ENCODE results near the gene PCBD1. TPM values are rescaled to one million over a fixed set of nuclear protein-coding genes. Genes with fewer than 3 reads are reported as not detected.

PCBD1 gene
- total RNA-seq, 1 donor from 2014 or later, result 36.6 TPM

GRCh38 chr10:70834021-70834420, 54.3 kb downstream of the PCBD1 start:
- Mint-ChIP-seq H3K9me3 (ENCODE audit: unreplicated experiment) (no peaks in the 10 kb centered on the region), H3K36me3 (ENCODE audit: unreplicated experiment) (peaks cover 26% of the 10 kb centered on the region), H3K27me3 (ENCODE audit: unreplicated experiment) (no peaks in the 10 kb centered on the region), H3K4me3 (ENCODE audit: unreplicated experiment) (no peak overlapping the region), H3K27ac (ENCODE audit: unreplicated experiment) (peak overlapping the region; percentile 75), H3K4me1 (ENCODE audit: unreplicated experiment) (peaks cover 49% of the 10 kb centered on the region)
- TF ChIP-seq, protein P1, sequence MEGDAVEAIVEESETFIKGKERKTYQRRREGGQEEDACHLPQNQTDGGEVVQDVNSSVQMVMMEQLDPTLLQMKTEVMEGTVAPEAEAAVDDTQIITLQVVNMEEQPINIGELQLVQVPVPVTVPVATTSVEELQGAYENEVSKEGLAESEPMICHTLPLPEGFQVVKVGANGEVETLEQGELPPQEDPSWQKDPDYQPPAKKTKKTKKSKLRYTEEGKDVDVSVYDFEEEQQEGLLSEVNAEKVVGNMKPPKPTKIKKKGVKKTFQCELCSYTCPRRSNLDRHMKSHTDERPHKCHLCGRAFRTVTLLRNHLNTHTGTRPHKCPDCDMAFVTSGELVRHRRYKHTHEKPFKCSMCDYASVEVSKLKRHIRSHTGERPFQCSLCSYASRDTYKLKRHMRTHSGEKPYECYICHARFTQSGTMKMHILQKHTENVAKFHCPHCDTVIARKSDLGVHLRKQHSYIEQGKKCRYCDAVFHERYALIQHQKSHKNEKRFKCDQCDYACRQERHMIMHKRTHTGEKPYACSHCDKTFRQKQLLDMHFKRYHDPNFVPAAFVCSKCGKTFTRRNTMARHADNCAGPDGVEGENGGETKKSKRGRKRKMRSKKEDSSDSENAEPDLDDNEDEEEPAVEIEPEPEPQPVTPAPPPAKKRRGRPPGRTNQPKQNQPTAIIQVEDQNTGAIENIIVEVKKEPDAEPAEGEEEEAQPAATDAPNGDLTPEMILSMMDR (IDR thresholded peaks at IDR 0.05), result no peak
- DNase-seq (ENCODE audit: extremely low spot score, unreplicated experiment), result no peak

GRCh38 chr10:70833601-70834000, 54.8 kb downstream of the PCBD1 start:
- H3K27me3 Mint-ChIP-seq (ENCODE audit: unreplicated experiment), result no peaks in the 10 kb centered on the region
- DNase-seq (ENCODE audit: extremely low spot score, unreplicated experiment), result no peak
- peaks cover 49% of the 10 kb centered on the region for H3K4me1 Mint-ChIP-seq (ENCODE audit: unreplicated experiment)
- TF ChIP-seq, protein P1 (IDR thresholded peaks at IDR 0.05), result no peak
- peaks cover 27% of the 10 kb centered on the region for H3K36me3 Mint-ChIP-seq (ENCODE audit: unreplicated experiment)
- peak overlapping the region; percentile 75 for H3K27ac Mint-ChIP-seq (ENCODE audit: unreplicated experiment)
- H3K9me3 Mint-ChIP-seq (ENCODE audit: unreplicated experiment), result no peaks in the 10 kb centered on the region
- H3K4me3 Mint-ChIP-seq (ENCODE audit: unreplicated experiment), result no peak overlapping the region

Other genes with a start within 250 kb of the PCBD1 start
- gene ADAMTS14, start 216.1 kb downstream of the PCBD1 start, total RNA-seq, result 3.8 and 4.1 TPM in 2 replicates
- not detected in 2 replicates for gene TBATA, start 103.2 kb downstream of the PCBD1 start, total RNA-seq
- gene SGPL1, start 72.6 kb downstream of the PCBD1 start, total RNA-seq, result 58.1 and 60.3 TPM in 2 replicates

Measured in osteocyte (in vitro differentiated cells).